SK-N-SH (cell line): ENCODE data around the gene CHI3L2. TPM values are rescaled to one million over a fixed set of nuclear protein-coding genes. Genes with fewer than 3 reads are reported as not detected.

ENCODE experiments used
- CTCF ChIA-PET: fragments of 300-600, 350-600 bp; formaldehyde crosslinking; extraction: SDS; loops from one replicate; lab custom pipeline; 2021; lab: Yijun Ruan, JAX
- POLR2A ChIA-PET: fragments of 350-600 bp; sonication (Branson Sonifier 250); formaldehyde crosslinking; extraction: SDS; loops from one replicate; lab custom pipeline; 2020; ENCODE audit warnings: antibody characterized with exemption, inconsistent platforms; lab: Yijun Ruan, JAX
- DNase-seq: peaks from one replicate; pipeline ENCODE4 v3.0.0; 2012
- H2AFZ ChIP-seq: fragments of 200-600 bp; sonication (generic); 2 replicates; pipeline ENCODE4 v1.8.1; 2016; ENCODE audit warnings: antibody characterized with exemption, mild to moderate bottlenecking, low read depth
- H3F3A ChIP-seq: fragments of 200-600 bp; sonication (generic); replicated peaks from 2 replicates; pipeline ENCODE3; 2016; ENCODE audit warnings: antibody characterized with exemption, mild to moderate bottlenecking; ENCODE audit not compliant: insufficient read depth
- H3K27ac ChIP-seq, 2 experiments: fragments of 200-500 bp in 1 of 2; fragments of 200-600 bp in 1 of 2; sonication (Bioruptor generic) in 1 of 2; sonication (generic), shearing (Covaris generic) in 1 of 2; 2 replicates each; pipeline versions ENCODE4 v1.5.1 to v1.6.1; 2014 to 2016; ENCODE audit warnings: low read depth in 2 of 2, inconsistent platforms in 1 of 2, low read length in 1 of 2, mild to moderate bottlenecking in 1 of 2, mixed read lengths in 1 of 2
- H3K27me3 ChIP-seq: fragments of 200-600 bp; sonication (generic), shearing (Covaris generic); 2 replicates; pipeline ENCODE4 v1.6.1; 2016; ENCODE audit warnings: mixed run types; ENCODE audit not compliant: insufficient read depth
- H3K36me3 ChIP-seq, 2 experiments: fragments of 200-500 bp in 1 of 2; fragments of 200-600 bp in 1 of 2; sonication (Bioruptor generic) in 1 of 2; sonication (generic) in 1 of 2; replicated peaks in 1 of 2; 2 replicates each; pipeline versions ENCODE3 to v1.5.1; 2014 to 2016; ENCODE audit warnings: low read length in 1 of 2, mild to moderate bottlenecking in 1 of 2; ENCODE audit not compliant: insufficient read depth in 2 of 2, control insufficient read depth in 1 of 2
- H3K4me1 ChIP-seq, 2 experiments: fragments of 200-500 bp in 1 of 2; fragments of 200-600 bp in 1 of 2; sonication (Bioruptor generic) in 1 of 2; sonication (generic), shearing (Covaris generic) in 1 of 2; 2 replicates each; pipeline versions ENCODE4 v1.5.1 to v1.6.1; 2014 to 2016; ENCODE audit warnings: low read depth in 1 of 2, low read length in 1 of 2, mixed run types in 1 of 2; ENCODE audit not compliant: insufficient read depth in 2 of 2, control insufficient read depth in 1 of 2
- H3K4me2 ChIP-seq: fragments of 200-600 bp; sonication (generic), shearing (Covaris generic); 2 replicates; pipeline ENCODE4 v1.6.1; 2017; ENCODE audit warnings: mixed run types
- H3K4me3 ChIP-seq, 2 experiments: fragments of 200-500 bp in 1 of 2; fragments of 200-600 bp in 1 of 2; sonication (Bioruptor generic) in 1 of 2; sonication (generic), shearing (Covaris generic) in 1 of 2; 2 replicates each; pipeline versions ENCODE4 v1.5.1 to v1.8.1; 2014 to 2016; ENCODE audit warnings: low read depth in 2 of 2, inconsistent platforms in 1 of 2, low read length in 1 of 2, mild to moderate bottlenecking in 1 of 2, mixed read lengths in 1 of 2, moderate library complexity in 1 of 2
- H3K79me2 ChIP-seq: fragments of 200-600 bp; sonication (generic); 2 replicates; pipeline ENCODE4 v1.8.1; 2017; ENCODE audit warnings: mild to moderate bottlenecking; ENCODE audit not compliant: insufficient read depth
- H3K9ac ChIP-seq: fragments of 200-600 bp; sonication (generic); 2 replicates; pipeline ENCODE4 v1.6.1; 2017; ENCODE audit warnings: mixed run types
- H3K9me2 ChIP-seq: fragments of 200-600 bp; sonication (generic); 2 replicates; pipeline ENCODE4 v1.6.1; 2017; ENCODE audit warnings: mixed run types
- H3K9me3 ChIP-seq: fragments of 200-600 bp; sonication (generic); 2 replicates; pipeline ENCODE4 v1.6.1; 2017; ENCODE audit warnings: mixed run types, mild to moderate bottlenecking, moderate library complexity
- H4K20me1 ChIP-seq: fragments of 200-600 bp; sonication (generic); 2 replicates; pipeline ENCODE4 v1.6.1; 2017; ENCODE audit warnings: mild to moderate bottlenecking, mixed run types; ENCODE audit not compliant: insufficient read depth
- CHD2 ChIP-seq: fragments of 150-350 bp; IDR thresholded peaks from 2 replicates; pipeline ENCODE4 v1.6.1; 2018; ENCODE audit warnings: low read length; ENCODE audit not compliant: partially characterized antibody
- CTCF ChIP-seq: fragments of 200-600 bp; sonication (generic); IDR thresholded peaks from 2 replicates; pipeline ENCODE4 v1.6.1; 2017; ENCODE audit warnings: antibody characterized with exemption, mild to moderate bottlenecking, moderate library complexity
- ELF1 ChIP-seq: IDR thresholded peaks from 2 replicates; pipeline ENCODE4 v1.4.0; 2012
- EP300 ChIP-seq, 2 experiments: IDR thresholded peaks; 2 replicates each; pipeline versions ENCODE4 v1.4.0 to v1.6.1; 2012; ENCODE audit warnings: borderline replicate concordance in 1 of 2, low read depth in 1 of 2, low read length in 1 of 2
- EZH2phosphoT487 ChIP-seq: fragments of 200-600 bp; sonication (generic); IDR thresholded peaks from 2 replicates; pipeline ENCODE4 v1.6.1; 2017; ENCODE audit warnings: low read depth, mixed run types, mild to moderate bottlenecking, antibody characterized with exemption, moderate library complexity, borderline replicate concordance
- FOSL2 ChIP-seq: IDR thresholded peaks from 2 replicates; pipeline ENCODE4 v1.4.0; 2012; ENCODE audit warnings: low read depth, mild to moderate bottlenecking, moderate library complexity, borderline replicate concordance
- FOXM1 ChIP-seq: IDR thresholded peaks from 2 replicates; pipeline ENCODE4 v1.4.0; 2012; ENCODE audit warnings: low read depth, mild to moderate bottlenecking
- GABPA ChIP-seq: IDR thresholded peaks from 2 replicates; pipeline ENCODE4 v1.4.0; 2012; ENCODE audit warnings: low read depth, mild to moderate bottlenecking
- GATA2 ChIP-seq: sonication (generic); formaldehyde crosslinking; IDR thresholded peaks from 2 replicates; pipeline ENCODE4 v1.5.0; 2020; ENCODE audit warnings: mild to moderate bottlenecking, missing genetic modification reagents
- IRF3 ChIP-seq: fragments of 150-350 bp; IDR thresholded peaks from 2 replicates; pipeline ENCODE4 v1.6.1; 2016; ENCODE audit warnings: mild to moderate bottlenecking, low read depth, low read length
- JUND ChIP-seq: IDR thresholded peaks from 2 replicates; pipeline ENCODE4 v1.4.0; 2012
- MEF2A ChIP-seq: IDR thresholded peaks from 2 replicates; pipeline ENCODE4 v1.4.0; 2012; ENCODE audit warnings: low read depth, borderline replicate concordance
- PBX3 ChIP-seq: IDR thresholded peaks from 2 replicates; pipeline ENCODE4; 2012
- POLR2AphosphoS5 ChIP-seq: IDR thresholded peaks from 2 replicates; pipeline ENCODE4 v1.6.1; 2012; ENCODE audit warnings: low read depth, low read length
- RAD21 ChIP-seq: IDR thresholded peaks from 2 replicates; pipeline ENCODE4 v1.6.1; 2012; ENCODE audit warnings: mild to moderate bottlenecking, low read length
- RCOR1 ChIP-seq: fragments of 150-350 bp; IDR thresholded peaks from 2 replicates; pipeline ENCODE4 v1.6.1; 2017; ENCODE audit warnings: antibody characterized with exemption, low read length
- RXRA ChIP-seq: IDR thresholded peaks from 2 replicates; pipeline ENCODE4 v1.4.0; 2012; ENCODE audit warnings: low read depth, mild to moderate bottlenecking, borderline replicate concordance
- SIN3A ChIP-seq: IDR thresholded peaks from 2 replicates; pipeline ENCODE4 v1.6.1; 2012; ENCODE audit warnings: low read depth, mild to moderate bottlenecking, low read length, moderate library complexity, borderline replicate concordance
- SMC3 ChIP-seq: IDR thresholded peaks from 2 replicates; pipeline ENCODE4 v1.6.1; 2012; ENCODE audit warnings: low read depth, low read length, improper control_type of control experiment
- USF1 ChIP-seq: IDR thresholded peaks from 2 replicates; pipeline ENCODE4 v1.4.0; 2012; ENCODE audit warnings: low read depth, borderline replicate concordance
- YY1 ChIP-seq: IDR thresholded peaks from 2 replicates; pipeline ENCODE4 v1.4.0; 2012; ENCODE audit warnings: low read depth, mild to moderate bottlenecking
- WGBS: methylation state at CpG from one replicate; pipeline ENCODE4 v1.1.6; 2017; ENCODE audit warnings: low lambda C conversion rate; 5-methylcytosine and 5-hydroxymethylcytosine counted together
- polyA plus RNA-seq, 3 experiments: library from polyadenylated mRNA; depleted of rRNA; stranded (reverse); fragments of >200 nt; gene quantifications; 2 replicates each; pipeline ENCODE4 v1.2.3, GENCODE V29; 2012

CHI3L2 gene
- polyA plus RNA-seq, 1 of the 3 experiments (the other 2 are of a cell fraction) = 0.92 TPM

GRCh38 chr1:111225717-111226400 lies 1.7 kb upstream of the CHI3L2 start (continued):
- TF ChIP-seq FOSL2 = no peak
- no peak for TF ChIP-seq RCOR1
- TF ChIP-seq GABPA = no peak
- TF ChIP-seq EP300 (IDR thresholded peaks at IDR 0.05; ENCODE audit: borderline replicate concordance in 1 of 2, low read depth in 1 of 2, low read length in 1 of 2) = no peak
- no peak for TF ChIP-seq EZH2phosphoT487
- TF ChIP-seq POLR2AphosphoS5 = no peak
- no peak for TF ChIP-seq SIN3A
- TF ChIP-seq CTCF = no peak
- no peak for TF ChIP-seq GATA2 (CRISPR knock-in tag)
- no peak for TF ChIP-seq SMC3
- TF ChIP-seq, all 33 proteins: peak for 0

GRCh38 chr1:111227851-111228747 lies 586 bp downstream of the CHI3L2 start:
- WGBS = 51% methylated on average over 6 of the region's 6 CpGs
- Histone ChIP-seq H3K79me2 (no peaks in the 10 kb centered on the region), H3K27me3 (no peaks in the 10 kb centered on the region), H3K27ac (peak overlapping the region in 1 of 2 experiments; percentile 86; a peak in 2 of 4 replicates), H3K9me2 (no peaks in the 10 kb centered on the region), H3K4me3 (0 out of 4 replicates have a peak overlapping the region, but pooled peaks of 1 of the 2 experiments have one; percentile 12), H3K4me2 (peak overlapping the region; percentile 72), H3K36me3 (no peaks in the 10 kb centered on the region), H3F3A (peaks cover 19% of the 10 kb centered on the region), H4K20me1 (no peaks in the 10 kb centered on the region), H3K9me3 (no peaks in the 10 kb centered on the region), H3K4me1 (peaks cover 0 to 27% of the 10 kb centered on the region in 2 experiments; a peak in 2 of 4 replicates), H2AFZ (peak overlapping the region; percentile 69), H3K9ac (peak overlapping the region; percentile 46; the same call in 1 of the 2 replicates)
- DNase-seq = no peak
- ChIA-PET CTCF (interaction anchor here (1.0 to 1.4 kb wide), 4 partner anchors 22 to 197 kb away, joined by 3 to 4 read pairs (median 4); no protein-coding TSS in a partner anchor), POLR2A (no interaction called here)
- TF ChIP-seq CTCF (no peak), SMC3 (no peak), JUND (peak; percentile 92), FOSL2 (peak; percentile 93), FOXM1 (0 out of 2 replicates have a peak, but pooled peaks have one; percentile 17), MEF2A (no peak), CHD2 (no peak), RAD21 (no peak), YY1 (0 out of 2 replicates have a peak, but pooled peaks have one; percentile 13), ELF1 (0 out of 2 replicates have a peak, but pooled peaks have one; percentile 23), IRF3 (no peak), RCOR1 (no peak), PBX3 (peak; percentile 82; the same call in 1 of the 2 replicates), USF1 (no peak), RXRA (peak; percentile 17), EZH2phosphoT487 (no peak)
